HepG2 (cell line): ENCODE measurements around the gene STRN4. TPM values are rescaled to one million over a fixed set of nuclear protein-coding genes. Genes with fewer than 3 reads are reported as not detected.

ENCODE experiments used
- FOSL1 ChIP-seq: sonication (generic); formaldehyde crosslinking; IDR thresholded peaks from 2 replicates; pipeline ENCODE4 v1.9.0; 2021; ENCODE audit warnings: missing genetic modification reagents, borderline replicate concordance
- FOSL2 ChIP-seq: sonication (generic); formaldehyde crosslinking; IDR thresholded peaks from 2 replicates; pipeline ENCODE4 v1.4.0; 2020; ENCODE audit warnings: missing genetic modification reagents
- FOXC1 ChIP-seq: sonication (generic); formaldehyde crosslinking; IDR thresholded peaks from 2 replicates; pipeline ENCODE4 v1.8.0; 2022; ENCODE audit warnings: mild to moderate bottlenecking, missing genetic modification reagents, borderline replicate concordance
- FOXK2 ChIP-seq: fragments of 450-650 bp; IDR thresholded peaks from 2 replicates; pipeline ENCODE4 v1.6.1; 2016
- KDM3A ChIP-seq: IDR thresholded peaks from 2 replicates; pipeline ENCODE4 v1.6.1; 2018; ENCODE audit warnings: low read depth, missing compliant biosample characterization
- MBNL3 ChIP-seq: fragments of 250-450 bp; sonication (Bioruptor Pico); conservative IDR thresholded peaks from 2 replicates; pipeline ENCODE4 v1.8.0; 2022; ENCODE audit warnings: mild to moderate bottlenecking, inconsistent platforms
- PCBP1 ChIP-seq: fragments of 200-400 bp; formaldehyde crosslinking; IDR thresholded peaks from 2 replicates; pipeline ENCODE4 v1.6.1; 2017; ENCODE audit warnings: mild to moderate bottlenecking, low read depth, low read length, borderline replicate concordance
- PRPF4 ChIP-seq: fragments of 200-400 bp; formaldehyde crosslinking; IDR thresholded peaks from 2 replicates; pipeline ENCODE4 v1.6.1; 2016; ENCODE audit warnings: low read length, low read depth; ENCODE audit not compliant: poor library complexity, severe bottlenecking
- SALL1 ChIP-seq: sonication (generic); formaldehyde crosslinking; IDR thresholded peaks from 2 replicates; pipeline ENCODE4 v1.8.0; 2022; ENCODE audit warnings: mild to moderate bottlenecking, missing genetic modification reagents
- SIN3A ChIP-seq: IDR thresholded peaks from 2 replicates; pipeline ENCODE4 v1.6.1; 2011; ENCODE audit warnings: low read depth, mild to moderate bottlenecking, control low read depth, low read length, borderline replicate concordance
- TOPORS ChIP-seq: sonication (generic); formaldehyde crosslinking; IDR thresholded peaks from 2 replicates; pipeline ENCODE4 v1.8.0; 2023; ENCODE audit warnings: mild to moderate bottlenecking, missing genetic modification reagents
- TRIM24 ChIP-seq: sonication (generic); formaldehyde crosslinking; IDR thresholded peaks from 2 replicates; pipeline ENCODE4 v1.8.0; 2022; ENCODE audit warnings: mild to moderate bottlenecking, missing genetic modification reagents
- ZC3H13 ChIP-seq: sonication (generic); formaldehyde crosslinking; IDR thresholded peaks from 2 replicates; pipeline ENCODE4 v1.8.1; 2023; ENCODE audit warnings: mild to moderate bottlenecking, missing genetic modification reagents, moderate library complexity
- ZNF550 ChIP-seq: sonication (generic); formaldehyde crosslinking; IDR thresholded peaks from 2 replicates; pipeline ENCODE4 v1.4.0; 2020; ENCODE audit warnings: mild to moderate bottlenecking, missing genetic modification reagents, borderline replicate concordance
- ZNF556 ChIP-seq: sonication (generic); formaldehyde crosslinking; IDR thresholded peaks from 2 replicates; pipeline ENCODE4 v1.4.0; 2020; ENCODE audit warnings: mild to moderate bottlenecking, missing genetic modification reagents, borderline replicate concordance
- polyA plus RNA-seq, 8 experiments: library from polyadenylated mRNA; depleted of rRNA in 3 of 8; stranded (reverse) in 7 of 8; unstranded in 1 of 8; fragments of >200 nt; fragmentation: Illumina TruSeq in 4 of 8; extraction: Trizol in 4 of 8; gene quantifications; 2 replicates each; pipeline versions ENCODE4 v1.2.1 to v1.2.3, GENCODE V29; 2011 to 2016; ENCODE audit warnings: low read depth in 4 of 8, missing spikeins in 1 of 8, mixed read lengths in 1 of 8; ENCODE audit not compliant: insufficient read depth in 1 of 8
- total RNA-seq, 5 experiments: library from RNA; depleted of rRNA; stranded (reverse); fragments of >200 nt; fragmentation: Illumina TruSeq; extraction: Trizol; gene quantifications; 2 replicates each; pipeline ENCODE4 v1.2.3, GENCODE V29; 2016; ENCODE audit warnings: low read depth in 1 of 5
- TF ChIP-seq, protein P1 (sequence below): sonication (generic); formaldehyde crosslinking; IDR thresholded peaks from 2 replicates; pipeline ENCODE4 v1.5.0; 2020; ENCODE audit warnings: mild to moderate bottlenecking, missing genetic modification reagents, borderline replicate concordance
- TF ChIP-seq, protein P2 (sequence below): IDR thresholded peaks from 2 replicates; pipeline ENCODE4 v1.6.1; 2012; ENCODE audit warnings: low read length, improper control_type of control experiment

STRN4 gene
- total and polyA plus RNA-seq, 2 of the 13 experiments (the other 11 are each of a cell fraction or from before 2014, with no cell fraction given), result 43.1 to 57.3 TPM

DNA sequence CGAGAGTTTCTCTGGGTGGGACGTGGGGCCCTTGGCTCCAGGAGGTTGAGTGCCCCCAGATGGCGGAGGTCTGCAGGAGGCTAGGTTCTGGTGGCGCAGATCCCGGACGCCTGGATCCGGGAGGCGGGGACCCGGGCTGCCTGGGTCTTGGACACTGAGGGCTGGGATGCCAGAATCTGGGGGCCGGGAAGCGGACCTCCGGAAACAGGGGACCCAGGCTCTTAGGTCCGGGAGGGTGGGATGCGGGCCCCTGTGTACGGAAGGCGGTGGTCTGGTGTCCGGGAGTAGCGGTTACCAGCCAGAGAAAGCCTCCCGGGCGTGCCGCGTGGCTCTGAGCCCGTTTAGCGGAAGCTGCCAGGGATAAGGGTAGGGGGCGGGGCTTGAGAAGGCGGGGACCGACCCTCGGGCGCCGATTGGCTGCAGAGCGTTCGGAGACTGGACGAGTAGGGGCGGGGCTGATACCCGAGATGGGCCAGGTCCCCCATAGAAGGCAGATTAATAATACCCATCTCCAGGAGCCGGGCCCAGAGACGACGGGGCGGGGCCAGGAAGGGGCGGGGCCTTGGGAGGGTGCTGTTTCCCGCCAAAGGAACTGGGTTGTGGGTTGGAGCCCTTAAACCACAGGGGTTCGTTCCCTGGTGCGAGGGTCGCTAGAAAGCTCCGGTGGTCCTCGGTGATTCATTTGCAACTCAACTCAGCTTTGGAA lies 42.2 kb upstream of the STRN4 start, which contains the start of gene SLC1A5 (continued):
- TF ChIP-seq, protein P1, sequence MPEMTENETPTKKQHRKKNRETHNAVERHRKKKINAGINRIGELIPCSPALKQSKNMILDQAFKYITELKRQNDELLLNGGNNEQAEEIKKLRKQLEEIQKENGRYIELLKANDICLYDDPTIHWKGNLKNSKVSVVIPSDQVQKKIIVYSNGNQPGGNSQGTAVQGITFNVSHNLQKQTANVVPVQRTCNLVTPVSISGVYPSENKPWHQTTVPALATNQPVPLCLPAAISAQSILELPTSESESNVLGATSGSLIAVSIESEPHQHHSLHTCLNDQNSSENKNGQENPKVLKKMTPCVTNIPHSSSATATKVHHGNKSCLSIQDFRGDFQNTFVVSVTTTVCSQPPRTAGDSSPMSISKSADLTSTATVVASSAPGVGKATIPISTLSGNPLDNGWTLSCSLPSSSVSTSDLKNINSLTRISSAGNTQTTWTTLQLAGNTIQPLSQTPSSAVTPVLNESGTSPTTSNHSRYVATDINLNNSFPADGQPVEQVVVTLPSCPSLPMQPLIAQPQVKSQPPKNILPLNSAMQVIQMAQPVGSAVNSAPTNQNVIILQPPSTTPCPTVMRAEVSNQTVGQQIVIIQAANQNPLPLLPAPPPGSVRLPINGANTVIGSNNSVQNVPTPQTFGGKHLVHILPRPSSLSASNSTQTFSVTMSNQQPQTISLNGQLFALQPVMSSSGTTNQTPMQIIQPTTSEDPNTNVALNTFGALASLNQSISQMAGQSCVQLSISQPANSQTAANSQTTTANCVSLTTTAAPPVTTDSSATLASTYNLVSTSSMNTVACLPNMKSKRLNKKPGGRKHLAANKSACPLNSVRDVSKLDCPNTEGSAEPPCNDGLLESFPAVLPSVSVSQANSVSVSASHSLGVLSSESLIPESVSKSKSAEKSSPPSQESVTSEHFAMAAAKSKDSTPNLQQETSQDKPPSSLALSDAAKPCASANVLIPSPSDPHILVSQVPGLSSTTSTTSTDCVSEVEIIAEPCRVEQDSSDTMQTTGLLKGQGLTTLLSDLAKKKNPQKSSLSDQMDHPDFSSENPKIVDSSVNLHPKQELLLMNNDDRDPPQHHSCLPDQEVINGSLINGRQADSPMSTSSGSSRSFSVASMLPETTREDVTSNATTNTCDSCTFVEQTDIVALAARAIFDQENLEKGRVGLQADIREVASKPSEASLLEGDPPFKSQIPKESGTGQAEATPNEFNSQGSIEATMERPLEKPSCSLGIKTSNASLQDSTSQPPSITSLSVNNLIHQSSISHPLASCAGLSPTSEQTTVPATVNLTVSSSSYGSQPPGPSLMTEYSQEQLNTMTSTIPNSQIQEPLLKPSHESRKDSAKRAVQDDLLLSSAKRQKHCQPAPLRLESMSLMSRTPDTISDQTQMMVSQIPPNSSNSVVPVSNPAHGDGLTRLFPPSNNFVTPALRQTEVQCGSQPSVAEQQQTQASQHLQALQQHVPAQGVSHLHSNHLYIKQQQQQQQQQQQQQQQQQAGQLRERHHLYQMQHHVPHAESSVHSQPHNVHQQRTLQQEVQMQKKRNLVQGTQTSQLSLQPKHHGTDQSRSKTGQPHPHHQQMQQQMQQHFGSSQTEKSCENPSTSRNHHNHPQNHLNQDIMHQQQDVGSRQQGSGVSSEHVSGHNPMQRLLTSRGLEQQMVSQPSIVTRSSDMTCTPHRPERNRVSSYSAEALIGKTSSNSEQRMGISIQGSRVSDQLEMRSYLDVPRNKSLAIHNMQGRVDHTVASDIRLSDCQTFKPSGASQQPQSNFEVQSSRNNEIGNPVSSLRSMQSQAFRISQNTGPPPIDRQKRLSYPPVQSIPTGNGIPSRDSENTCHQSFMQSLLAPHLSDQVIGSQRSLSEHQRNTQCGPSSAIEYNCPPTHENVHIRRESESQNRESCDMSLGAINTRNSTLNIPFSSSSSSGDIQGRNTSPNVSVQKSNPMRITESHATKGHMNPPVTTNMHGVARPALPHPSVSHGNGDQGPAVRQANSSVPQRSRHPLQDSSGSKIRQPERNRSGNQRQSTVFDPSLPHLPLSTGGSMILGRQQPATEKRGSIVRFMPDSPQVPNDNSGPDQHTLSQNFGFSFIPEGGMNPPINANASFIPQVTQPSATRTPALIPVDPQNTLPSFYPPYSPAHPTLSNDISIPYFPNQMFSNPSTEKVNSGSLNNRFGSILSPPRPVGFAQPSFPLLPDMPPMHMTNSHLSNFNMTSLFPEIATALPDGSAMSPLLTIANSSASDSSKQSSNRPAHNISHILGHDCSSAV (CRISPR knock-in tag), result 0 out of 2 replicates have a peak, but pooled peaks have one; percentile 49
- TF ChIP-seq KDM3A (CRISPR knock-in tag) (peak; percentile 83; the same call in 1 of the 2 replicates), ZNF550 (no peak), PRPF4 (no peak), FOXK2 (no peak), ZNF556 (CRISPR knock-in tag) (no peak), TRIM24 (CRISPR knock-in tag) (no peak), MBNL3 (no peak), SALL1 (CRISPR knock-in tag) (peak; percentile 78), PCBP1 (0 out of 2 replicates have a peak, but pooled peaks have one; percentile 51), FOSL1 (CRISPR knock-in tag) (no peak), SIN3A (peak; percentile 97; the same call in 1 of the 2 replicates), ZC3H13 (CRISPR knock-in tag) (peak; percentile 71; the same call in 1 of the 2 replicates), FOSL2 (CRISPR knock-in tag) (peak; percentile 63; the same call in 1 of the 2 replicates), TOPORS (CRISPR knock-in tag) (no peak), FOXC1 (CRISPR knock-in tag) (peak; percentile 77)
- TF ChIP-seq, protein P2, sequence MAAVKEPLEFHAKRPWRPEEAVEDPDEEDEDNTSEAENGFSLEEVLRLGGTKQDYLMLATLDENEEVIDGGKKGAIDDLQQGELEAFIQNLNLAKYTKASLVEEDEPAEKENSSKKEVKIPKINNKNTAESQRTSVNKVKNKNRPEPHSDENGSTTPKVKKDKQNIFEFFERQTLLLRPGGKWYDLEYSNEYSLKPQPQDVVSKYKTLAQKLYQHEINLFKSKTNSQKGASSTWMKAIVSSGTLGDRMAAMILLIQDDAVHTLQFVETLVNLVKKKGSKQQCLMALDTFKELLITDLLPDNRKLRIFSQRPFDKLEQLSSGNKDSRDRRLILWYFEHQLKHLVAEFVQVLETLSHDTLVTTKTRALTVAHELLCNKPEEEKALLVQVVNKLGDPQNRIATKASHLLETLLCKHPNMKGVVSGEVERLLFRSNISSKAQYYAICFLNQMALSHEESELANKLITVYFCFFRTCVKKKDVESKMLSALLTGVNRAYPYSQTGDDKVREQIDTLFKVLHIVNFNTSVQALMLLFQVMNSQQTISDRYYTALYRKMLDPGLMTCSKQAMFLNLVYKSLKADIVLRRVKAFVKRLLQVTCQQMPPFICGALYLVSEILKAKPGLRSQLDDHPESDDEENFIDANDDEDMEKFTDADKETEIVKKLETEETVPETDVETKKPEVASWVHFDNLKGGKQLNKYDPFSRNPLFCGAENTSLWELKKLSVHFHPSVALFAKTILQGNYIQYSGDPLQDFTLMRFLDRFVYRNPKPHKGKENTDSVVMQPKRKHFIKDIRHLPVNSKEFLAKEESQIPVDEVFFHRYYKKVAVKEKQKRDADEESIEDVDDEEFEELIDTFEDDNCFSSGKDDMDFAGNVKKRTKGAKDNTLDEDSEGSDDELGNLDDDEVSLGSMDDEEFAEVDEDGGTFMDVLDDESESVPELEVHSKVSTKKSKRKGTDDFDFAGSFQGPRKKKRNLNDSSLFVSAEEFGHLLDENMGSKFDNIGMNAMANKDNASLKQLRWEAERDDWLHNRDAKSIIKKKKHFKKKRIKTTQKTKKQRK, result no peak
